ENCODE measurements around the gene TGFBI.

GRCh38 chr5:136055612-136056309 is 27.0 kb downstream of the TGFBI start:
- TF ChIP-seq, protein P1, sequence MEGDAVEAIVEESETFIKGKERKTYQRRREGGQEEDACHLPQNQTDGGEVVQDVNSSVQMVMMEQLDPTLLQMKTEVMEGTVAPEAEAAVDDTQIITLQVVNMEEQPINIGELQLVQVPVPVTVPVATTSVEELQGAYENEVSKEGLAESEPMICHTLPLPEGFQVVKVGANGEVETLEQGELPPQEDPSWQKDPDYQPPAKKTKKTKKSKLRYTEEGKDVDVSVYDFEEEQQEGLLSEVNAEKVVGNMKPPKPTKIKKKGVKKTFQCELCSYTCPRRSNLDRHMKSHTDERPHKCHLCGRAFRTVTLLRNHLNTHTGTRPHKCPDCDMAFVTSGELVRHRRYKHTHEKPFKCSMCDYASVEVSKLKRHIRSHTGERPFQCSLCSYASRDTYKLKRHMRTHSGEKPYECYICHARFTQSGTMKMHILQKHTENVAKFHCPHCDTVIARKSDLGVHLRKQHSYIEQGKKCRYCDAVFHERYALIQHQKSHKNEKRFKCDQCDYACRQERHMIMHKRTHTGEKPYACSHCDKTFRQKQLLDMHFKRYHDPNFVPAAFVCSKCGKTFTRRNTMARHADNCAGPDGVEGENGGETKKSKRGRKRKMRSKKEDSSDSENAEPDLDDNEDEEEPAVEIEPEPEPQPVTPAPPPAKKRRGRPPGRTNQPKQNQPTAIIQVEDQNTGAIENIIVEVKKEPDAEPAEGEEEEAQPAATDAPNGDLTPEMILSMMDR (IDR thresholded peaks at IDR 0.05; ENCODE audit: low read depth, low read length, poor library complexity, severe bottlenecking), result no peak
- TF ChIP-seq EZH2phosphoT487 (IDR thresholded peaks at IDR 0.05; ENCODE audit: borderline replicate concordance, low read length), result no peak

All from DOHH2 (cell line).